Endodermal cell (in vitro differentiated cells): ENCODE measurements around the gene FH. TPM values are rescaled to one million over a fixed set of nuclear protein-coding genes. Genes with fewer than 3 reads are reported as not detected.
A peak's percentile ranks its signal among the peaks of the same experiment; 100 is the strongest.

ENCODE experiments used
- DNase-seq: peaks from one replicate; pipeline ENCODE4 v3.0.0-alpha.2; 2017
- H3K27ac ChIP-seq: 2 replicates; pipeline ENCODE4 v1.5.1; 2013; ENCODE audit warnings: mild to moderate bottlenecking, low read depth, low read length, moderate library complexity
- H3K27me3 ChIP-seq: 2 replicates; pipeline ENCODE4 v1.6.1; 2013; ENCODE audit warnings: mild to moderate bottlenecking, low read length, moderate library complexity; ENCODE audit not compliant: insufficient read depth, control insufficient read depth, poor library complexity, severe bottlenecking
- H3K36me3 ChIP-seq: 2 replicates; pipeline ENCODE4 v1.7.0; 2013; ENCODE audit warnings: mild to moderate bottlenecking, low read length, moderate library complexity; ENCODE audit not compliant: control insufficient read depth, insufficient read depth
- H3K4me1 ChIP-seq: one replicate; pipeline ENCODE4 v1.7.0; 2013; ENCODE audit warnings: low read length; ENCODE audit not compliant: control insufficient read depth, insufficient read depth
- H3K4me3 ChIP-seq: 2 replicates; pipeline ENCODE4 v1.5.1; 2013; ENCODE audit warnings: mild to moderate bottlenecking, low read length, moderate library complexity
- H3K9ac ChIP-seq: 2 replicates; pipeline ENCODE4 v1.6.1; 2013; ENCODE audit warnings: mild to moderate bottlenecking, low read length, moderate library complexity; ENCODE audit not compliant: poor library complexity, severe bottlenecking; ENCODE audit errors: extremely low read depth
- H3K9me3 ChIP-seq: 2 replicates; pipeline ENCODE4 v1.6.1; 2013; ENCODE audit warnings: mild to moderate bottlenecking, low read length, moderate library complexity; ENCODE audit not compliant: control insufficient read depth
- H3K27ac Mint-ChIP-seq: 2 replicates; pipeline ENCODE4 v1.8.0; 2020; ENCODE audit warnings: mixed read lengths
- H3K27me3 Mint-ChIP-seq: 2 replicates; pipeline ENCODE4 v1.8.0; 2021; ENCODE audit warnings: mild to moderate bottlenecking, mixed read lengths; ENCODE audit not compliant: insufficient read depth
- H3K36me3 Mint-ChIP-seq: 2 replicates; pipeline ENCODE4 v1.8.0; 2020; ENCODE audit warnings: low read depth, mixed read lengths
- H3K4me1 Mint-ChIP-seq: 2 replicates; pipeline ENCODE4 v1.8.0; 2020; ENCODE audit warnings: mixed read lengths
- H3K4me3 Mint-ChIP-seq: 2 replicates; pipeline ENCODE4 v1.8.0; 2020; ENCODE audit warnings: mild to moderate bottlenecking, moderate library complexity, mixed read lengths
- H3K9me3 Mint-ChIP-seq: 2 replicates; pipeline ENCODE4 v1.8.0; 2020; ENCODE audit warnings: mild to moderate bottlenecking, mixed read lengths
- CTCF ChIP-seq: fragments of 200-600 bp; sonication (generic); conservative IDR thresholded peaks from 2 replicates; pipeline ENCODE4 v1.5.0; 2021; ENCODE audit warnings: antibody characterized with exemption, mild to moderate bottlenecking
- WGBS, 2 experiments: methylation state at CpG; one replicate each; pipeline versions ENCODE4 v1.1.5 to v1.1.7; 2013; ENCODE audit warnings: missing lambda C conversion rate in 2 of 2, mixed read lengths in 1 of 2; ENCODE audit not compliant: insufficient coverage in 1 of 2, insufficient read length in 1 of 2; 5-methylcytosine and 5-hydroxymethylcytosine counted together
- total RNA-seq, 2 donors: library from RNA; stranded (reverse); fragmentation: NEBNext Ultra II Directional in 1 of 2; extraction: Animal tissue kit (Norgen Biotek cat#: 25700) in 1 of 2; gene quantifications; 2 replicates in 1 of 2; 3 replicates in 1 of 2; pipeline ENCODE4 v1.2.1, GENCODE V29; 2021

Gene FH
- total RNA-seq, 2 donors from 2014 or later, result 65.5 to 66.7 TPM

- H3K9ac ChIP-seq, result no peak overlapping the region
- H3K27me3 ChIP-seq, result no peaks in the 10 kb centered on the region
- TF ChIP-seq CTCF, result no peak
- Mint-ChIP-seq H3K4me3 (no peak overlapping the region), H3K27me3 (no peaks in the 10 kb centered on the region), H3K36me3 (peaks cover 42% of the 10 kb centered on the region), H3K27ac (no peak overlapping the region), H3K9me3 (no peaks in the 10 kb centered on the region), H3K4me1 (no peaks in the 10 kb centered on the region)
- no peaks in the 10 kb centered on the region for H3K4me1 ChIP-seq
- H3K9me3 ChIP-seq, result no peaks in the 10 kb centered on the region
- H3K4me3 ChIP-seq, result no peak overlapping the region
- peaks cover 74% of the 10 kb centered on the region for H3K36me3 ChIP-seq
- no peak overlapping the region for H3K27ac ChIP-seq
- WGBS, 2 experiments, result 94 to 95% methylated on average over 6 of the region's 6 CpGs
- no peak for DNase-seq
Observed at GRCh38 chr1:241503444-241503843, 16.1 kb downstream of the FH start.

- Mint-ChIP-seq H3K9me3 (no peaks in the 10 kb centered on the region), H3K4me3 (no peak overlapping the region), H3K36me3 (peaks cover 54% of the 10 kb centered on the region), H3K27me3 (no peaks in the 10 kb centered on the region), H3K4me1 (no peaks in the 10 kb centered on the region), H3K27ac (no peak overlapping the region)
- Histone ChIP-seq H3K9ac (no peak overlapping the region), H3K36me3 (peaks cover 73% of the 10 kb centered on the region), H3K9me3 (no peaks in the 10 kb centered on the region), H3K27ac (no peak overlapping the region), H3K27me3 (no peaks in the 10 kb centered on the region), H3K4me3 (no peak overlapping the region), H3K4me1 (no peaks in the 10 kb centered on the region)
- peak; percentile 50 for DNase-seq
- 88 to 100% methylated on average over 1 to 2 of the region's 2 CpGs for WGBS, 2 experiments
- peak; percentile 82 for TF ChIP-seq CTCF
Observed at GRCh38 chr1:241499910-241500309, 19.6 kb downstream of the FH start.

- H3K27ac Mint-ChIP-seq, result no peak overlapping the region
- no peak overlapping the region for H3K9ac ChIP-seq
Observed at GRCh38 chr1:241495741-241496140, 23.8 kb downstream of the FH start.

More at GRCh38 chr1:241495741-241496140, 23.8 kb downstream of the FH start:
- no peak for DNase-seq
- no peaks in the 10 kb centered on the region for H3K4me1 Mint-ChIP-seq
- Histone ChIP-seq H3K36me3 (peaks cover 46% of the 10 kb centered on the region), H3K27me3 (no peaks in the 10 kb centered on the region), H3K9me3 (no peaks in the 10 kb centered on the region), H3K4me1 (no peaks in the 10 kb centered on the region), H3K27ac (no peak overlapping the region), H3K4me3 (no peak overlapping the region)
- no peak for TF ChIP-seq CTCF
- no peak overlapping the region for H3K4me3 Mint-ChIP-seq
- WGBS, 2 experiments, result 91 to 100% methylated on average over 4 to 5 of the region's 5 CpGs
- H3K27me3 Mint-ChIP-seq, result no peaks in the 10 kb centered on the region
- no peaks in the 10 kb centered on the region for H3K9me3 Mint-ChIP-seq
- H3K36me3 Mint-ChIP-seq, result peaks cover 30% of the 10 kb centered on the region
